ENCODE data around the gene DMD.

DNA sequence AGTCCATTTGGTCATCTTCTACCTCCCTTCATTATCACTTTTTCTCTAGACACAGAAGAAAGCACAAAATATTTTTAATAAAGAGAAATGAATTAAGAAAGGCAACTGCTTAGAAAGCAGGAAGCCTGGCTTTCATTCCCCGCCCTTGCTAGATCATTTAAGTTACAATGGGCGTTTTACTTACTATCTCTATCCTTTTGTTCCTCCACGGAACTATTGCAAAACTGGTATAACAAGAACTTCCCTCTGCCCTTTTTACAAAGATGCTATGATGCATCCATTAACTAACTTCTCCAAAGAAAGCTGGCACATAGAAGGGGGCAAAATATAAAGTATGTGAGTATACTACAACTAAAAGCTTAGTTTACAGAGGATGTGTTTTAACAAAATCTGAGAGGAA is 1705.0 kb downstream of the DMD start:
- TF ChIP-seq EZH2 (IDR thresholded peaks at IDR 0.05; ENCODE audit: insufficient read depth, poor library complexity, severe bottlenecking) (no peak), EZH2phosphoT487 (IDR thresholded peaks at IDR 0.05; ENCODE audit: insufficient read depth, low read depth) (no peak)

All from GM23248 (cell line).